Vagina (tissue), 2 donors: ENCODE results near the gene EEIG2.

Experiments used
- POLR2A ChIP-seq, 2 donors: fragments of 450-650 bp; IDR thresholded peaks; one replicate each; pipeline ENCODE4 v1.6.1; 2017; ENCODE audit warnings: antibody characterized with exemption in 2 of 2, mild to moderate bottlenecking in 2 of 2, moderate library complexity in 2 of 2
- POLR2AphosphoS5 ChIP-seq, 2 donors: sonication (generic); formaldehyde crosslinking; IDR thresholded peaks; one replicate each; pipeline ENCODE4 v1.9.0; 2017; ENCODE audit warnings: antibody characterized with exemption in 2 of 2, mild to moderate bottlenecking in 2 of 2, low read depth in 1 of 2; ENCODE audit not compliant: insufficient read depth in 1 of 2

- TF ChIP-seq POLR2A (IDR thresholded peaks at IDR 0.05) (no peak), POLR2AphosphoS5 (IDR thresholded peaks at IDR 0.05; ENCODE audit: insufficient read depth in 1 of 2, low read depth in 1 of 2) (no peak)
Observed at GRCh38 chr1:108574008-108574407, 14.1 kb downstream of the EEIG2 start.
